Measurements from ENCODE around the gene CPSF4.

The CPSF4 gene

DNA sequence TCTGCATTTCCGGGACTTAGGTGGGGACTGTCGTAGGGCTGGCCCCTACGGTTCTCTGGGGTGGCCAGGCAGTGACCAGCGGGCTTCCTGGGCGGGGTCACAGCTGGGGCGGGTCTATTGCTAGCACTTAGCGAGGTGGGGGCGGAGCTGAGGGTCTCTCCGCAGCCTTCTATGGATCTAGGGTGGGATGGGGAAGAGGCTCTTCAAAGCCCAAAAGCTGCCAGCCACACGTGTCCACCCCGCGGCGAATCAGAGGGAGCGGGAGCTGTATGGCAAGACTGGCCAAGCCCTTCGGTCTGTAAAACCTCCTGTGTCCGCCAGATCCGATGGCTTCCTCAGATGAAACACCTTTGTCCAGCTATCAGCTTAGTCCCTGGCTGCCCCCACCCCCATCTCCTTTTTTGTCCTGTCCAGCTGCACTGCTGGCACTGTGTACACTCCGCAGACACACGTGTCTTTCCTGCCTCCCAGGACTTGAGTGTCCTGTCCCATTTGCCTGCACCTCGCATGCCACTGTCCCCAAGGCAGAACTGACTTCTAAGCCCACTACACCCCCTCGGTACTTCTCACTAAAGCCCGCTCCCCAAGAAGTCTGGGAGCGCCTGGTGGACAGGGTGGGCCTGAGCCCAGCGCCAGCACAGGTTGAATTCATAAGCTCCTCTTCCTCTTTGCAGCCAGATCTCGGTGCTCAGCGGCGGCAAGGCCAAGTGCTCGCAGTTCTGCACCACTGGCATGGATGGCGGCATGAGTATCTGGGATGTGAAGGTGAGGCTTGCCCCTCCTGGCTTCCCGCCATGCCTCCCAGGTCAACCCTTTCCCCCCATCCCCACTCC is 45.2 kb upstream of the CPSF4 start:
- TF ChIP-seq, protein P1, sequence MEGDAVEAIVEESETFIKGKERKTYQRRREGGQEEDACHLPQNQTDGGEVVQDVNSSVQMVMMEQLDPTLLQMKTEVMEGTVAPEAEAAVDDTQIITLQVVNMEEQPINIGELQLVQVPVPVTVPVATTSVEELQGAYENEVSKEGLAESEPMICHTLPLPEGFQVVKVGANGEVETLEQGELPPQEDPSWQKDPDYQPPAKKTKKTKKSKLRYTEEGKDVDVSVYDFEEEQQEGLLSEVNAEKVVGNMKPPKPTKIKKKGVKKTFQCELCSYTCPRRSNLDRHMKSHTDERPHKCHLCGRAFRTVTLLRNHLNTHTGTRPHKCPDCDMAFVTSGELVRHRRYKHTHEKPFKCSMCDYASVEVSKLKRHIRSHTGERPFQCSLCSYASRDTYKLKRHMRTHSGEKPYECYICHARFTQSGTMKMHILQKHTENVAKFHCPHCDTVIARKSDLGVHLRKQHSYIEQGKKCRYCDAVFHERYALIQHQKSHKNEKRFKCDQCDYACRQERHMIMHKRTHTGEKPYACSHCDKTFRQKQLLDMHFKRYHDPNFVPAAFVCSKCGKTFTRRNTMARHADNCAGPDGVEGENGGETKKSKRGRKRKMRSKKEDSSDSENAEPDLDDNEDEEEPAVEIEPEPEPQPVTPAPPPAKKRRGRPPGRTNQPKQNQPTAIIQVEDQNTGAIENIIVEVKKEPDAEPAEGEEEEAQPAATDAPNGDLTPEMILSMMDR (IDR thresholded peaks at IDR 0.05; ENCODE audit: extremely low read depth, insufficient read depth, missing control alignments): no peak
- in situ Hi-C loops (cut with MboI; ENCODE audit: low pct_unique_long_range_greater_than_20kb, low sequenced_read_pairs, unreplicated experiment): no loop called here
- DNase-seq (ENCODE audit: low spot score): no peak

DNA sequence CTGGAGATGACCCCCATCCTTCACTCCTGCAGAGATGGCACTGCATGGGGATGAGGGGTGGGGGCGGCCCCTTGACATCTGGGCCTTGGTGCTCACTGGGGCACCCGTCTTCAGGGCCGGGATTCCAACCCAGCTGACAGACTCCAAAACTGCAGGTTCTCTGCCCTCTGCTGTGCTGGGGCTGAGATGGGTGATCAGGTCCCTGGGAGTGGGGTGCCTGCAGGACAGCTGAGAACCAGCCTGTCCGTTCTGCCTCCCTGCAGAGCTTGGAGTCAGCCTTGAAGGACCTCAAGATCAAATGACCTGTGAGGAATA is 44.6 kb upstream of the CPSF4 start:
- no peak for DNase-seq (ENCODE audit: low spot score)
- TF ChIP-seq, protein P1 (IDR thresholded peaks at IDR 0.05; ENCODE audit: extremely low read depth, insufficient read depth, missing control alignments): no peak
- in situ Hi-C loops (cut with MboI; ENCODE audit: low pct_unique_long_range_greater_than_20kb, low sequenced_read_pairs, unreplicated experiment): no loop called here

DNA sequence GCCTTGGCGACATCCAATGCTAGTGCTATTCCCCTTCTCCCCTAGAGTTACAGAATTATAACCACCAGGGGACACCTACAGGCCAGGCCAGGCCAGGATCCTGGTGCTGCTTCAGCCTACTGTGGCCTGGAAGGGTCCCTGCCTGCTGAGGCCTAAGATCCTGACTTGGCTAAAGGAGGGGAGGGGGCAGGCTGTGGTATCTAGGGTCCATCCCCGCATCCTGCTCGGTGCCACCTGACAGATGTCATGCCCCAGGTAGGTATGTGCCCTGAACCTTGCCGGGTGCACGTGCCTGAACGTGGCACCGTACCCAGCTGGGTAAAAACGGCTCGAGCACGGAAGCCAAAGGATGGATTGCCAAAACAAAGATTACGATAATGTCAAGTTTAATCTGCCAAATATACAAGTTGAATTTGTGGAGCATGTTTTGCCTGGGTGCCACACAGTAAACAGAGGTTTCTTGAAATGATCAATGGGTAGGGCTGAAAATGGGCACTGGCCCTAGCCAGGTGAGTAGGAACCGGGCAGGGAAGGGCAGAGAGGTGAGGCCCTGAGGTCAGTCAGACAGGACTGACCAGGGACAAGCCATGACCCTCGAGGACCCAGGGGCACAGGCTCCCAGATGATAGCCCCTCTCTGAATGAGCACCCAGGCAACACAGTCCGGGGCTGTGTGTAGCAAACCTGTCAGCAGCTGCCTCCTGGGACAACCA is 43.0 kb upstream of the CPSF4 start:
- in situ Hi-C loops (cut with MboI; ENCODE audit: low pct_unique_long_range_greater_than_20kb, low sequenced_read_pairs, unreplicated experiment): no loop called here
- no peak for DNase-seq (ENCODE audit: low spot score)
- TF ChIP-seq, protein P1 (IDR thresholded peaks at IDR 0.05; ENCODE audit: extremely low read depth, insufficient read depth, missing control alignments): no peak

DNA sequence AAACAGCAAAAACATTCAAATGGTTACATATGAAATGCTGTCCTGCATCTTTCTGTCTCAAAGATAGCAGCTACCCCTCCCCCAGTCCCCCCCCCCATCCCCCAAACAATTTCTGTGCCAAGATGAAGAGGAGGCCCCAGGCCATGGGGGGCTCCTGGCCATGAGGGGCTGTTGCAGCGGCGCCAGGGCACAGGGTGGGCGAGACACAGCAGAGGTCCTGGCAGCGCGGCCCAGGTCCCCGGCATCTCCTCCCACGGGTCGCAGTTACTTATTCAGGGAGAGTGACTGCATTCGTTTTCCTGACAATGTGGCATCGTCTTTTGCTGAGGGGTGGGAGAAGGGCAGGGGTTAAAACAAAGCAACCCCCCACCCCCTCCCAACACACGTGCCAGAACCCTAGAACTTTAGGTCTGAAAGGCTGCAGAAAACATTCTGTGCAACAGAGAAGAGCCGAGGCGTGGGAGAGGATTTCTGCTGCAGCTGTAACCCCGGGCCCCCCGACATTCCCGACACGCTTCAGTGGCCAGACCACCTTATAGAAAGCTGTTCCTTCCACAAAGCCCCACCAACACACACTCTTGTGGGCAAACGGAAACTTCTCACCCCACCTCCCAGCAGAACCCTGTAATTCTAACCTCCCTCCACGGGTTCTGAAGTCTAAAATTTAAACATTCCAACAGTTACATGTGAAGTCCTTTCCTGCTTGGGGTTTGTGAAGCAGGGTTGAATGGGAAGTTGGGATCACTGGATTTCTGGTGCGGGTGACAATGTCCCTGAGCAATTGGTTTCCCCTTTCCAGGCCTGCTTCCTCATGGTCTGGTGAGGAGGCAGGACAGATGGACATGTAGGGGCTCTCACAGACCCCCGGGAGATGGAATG is 42.1 kb upstream of the CPSF4 start:
- TF ChIP-seq, protein P1 (IDR thresholded peaks at IDR 0.05; ENCODE audit: extremely low read depth, insufficient read depth, missing control alignments): no peak
- in situ Hi-C loops (cut with MboI; ENCODE audit: low pct_unique_long_range_greater_than_20kb, low sequenced_read_pairs, unreplicated experiment): no loop called here
- DNase-seq (ENCODE audit: low spot score): no peak

DNA sequence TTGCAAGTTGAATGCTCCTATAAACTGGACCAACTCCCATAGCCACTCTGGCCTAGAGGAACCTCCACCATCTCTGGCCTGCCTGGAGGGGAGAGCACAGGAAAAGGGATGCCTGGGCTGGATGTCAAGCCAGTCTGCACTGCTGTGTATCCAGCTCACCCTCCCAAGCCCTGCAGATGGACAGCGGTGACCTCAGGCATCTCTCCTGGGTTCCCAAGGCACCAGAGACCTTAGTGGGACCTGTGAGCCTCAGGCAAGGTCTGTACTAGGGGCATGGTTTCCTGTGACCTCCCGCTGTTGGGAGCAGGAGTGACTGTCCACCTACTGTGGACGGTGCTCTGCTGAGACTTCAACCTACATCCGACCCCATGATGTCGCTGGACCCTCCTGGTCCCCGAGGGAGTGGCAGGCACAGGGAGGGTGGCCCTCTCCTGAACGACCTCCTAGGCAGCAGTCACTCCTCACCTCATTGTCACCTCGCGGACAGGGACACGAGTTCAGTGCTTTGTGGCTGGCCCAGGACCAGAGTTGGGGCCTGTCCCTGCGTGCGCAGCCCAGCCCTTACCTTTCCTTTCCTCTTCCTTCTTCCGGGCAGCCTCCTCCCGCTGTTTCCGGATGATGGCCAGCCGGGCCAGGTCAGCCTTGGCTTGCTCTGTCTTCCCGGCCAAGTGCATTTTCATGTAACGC is 41.3 kb upstream of the CPSF4 start:
- no peak for DNase-seq (ENCODE audit: low spot score)
- in situ Hi-C loops (cut with MboI; ENCODE audit: low pct_unique_long_range_greater_than_20kb, low sequenced_read_pairs, unreplicated experiment): no loop called here

More for the DNA sequence above, 41.3 kb upstream of the CPSF4 start:
- TF ChIP-seq, protein P1 (IDR thresholded peaks at IDR 0.05; ENCODE audit: extremely low read depth, insufficient read depth, missing control alignments): no peak
